HAP-1 (cell line): ENCODE data around the gene PCBP3.

Experiments used
- DNase-seq, 2 experiments: peaks; one replicate each; pipeline ENCODE4 v3.0.0-alpha.2; 2016 to 2020; ENCODE audit warnings: low spot score in 2 of 2
- H3K27me3 ChIP-seq: fragments of 250-450 bp; sonication (Bioruptor Pico); 2 replicates; pipeline ENCODE4 v1.5.1; 2020; ENCODE audit warnings: low read depth, mild to moderate bottlenecking, moderate library complexity
- H3K36me3 ChIP-seq: fragments of 250-450 bp; sonication (Bioruptor Pico); replicated peaks from 2 replicates; pipeline ENCODE4 v1.5.1; 2020; ENCODE audit warnings: mild to moderate bottlenecking
- H3K4me1 ChIP-seq: fragments of 250-450 bp; sonication (Bioruptor Pico); 2 replicates; pipeline ENCODE4 v1.5.1; 2020; ENCODE audit warnings: mild to moderate bottlenecking
- H3K4me3 ChIP-seq: fragments of 250-450 bp; sonication (Bioruptor Pico); 2 replicates; pipeline ENCODE4 v1.5.1; 2020; ENCODE audit warnings: mild to moderate bottlenecking, moderate library complexity
- H3K9me3 ChIP-seq: fragments of 250-450 bp; sonication (Bioruptor Pico); 2 replicates; pipeline ENCODE4 v1.5.1; 2020; ENCODE audit warnings: mild to moderate bottlenecking, moderate library complexity
- in situ Hi-C: fragments of 300-500 bp; cut with MboI; formaldehyde crosslinking; loops from 3 replicates; pipeline ENCODE4 v1.14.3; 2020; ENCODE audit warnings: low sequenced_read_pairs, inconsistent platforms, mixed read lengths

The PCBP3 gene

GRCh38 chr21:45821998-45822397 lies 178.5 kb downstream of the PCBP3 start:
- H3K27me3 ChIP-seq: no peaks in the 10 kb centered on the region
- H3K4me3 ChIP-seq: no peak overlapping the region
- no peaks in the 10 kb centered on the region for H3K36me3 ChIP-seq
- in situ Hi-C loops: loop anchor here (25.0 kb wide), 1 partner anchor 535 kb away; the partner anchor contains the start of gene POFUT2
- no peak for DNase-seq
- no peaks in the 10 kb centered on the region for H3K9me3 ChIP-seq
- 0 out of 2 replicates have a peak, but pooled peaks cover 2% of the 10 kb centered on the region for H3K4me1 ChIP-seq

GRCh38 chr21:45822429-45823099 lies 179.0 kb downstream of the PCBP3 start:
- H3K9me3 ChIP-seq: no peaks in the 10 kb centered on the region
- DNase-seq: peak in 1 of 2 experiments; percentile 41
- H3K36me3 ChIP-seq: no peaks in the 10 kb centered on the region
- H3K4me1 ChIP-seq: 0 out of 2 replicates have a peak, but pooled peaks cover 2% of the 10 kb centered on the region
- no peaks in the 10 kb centered on the region for H3K27me3 ChIP-seq
- no peak overlapping the region for H3K4me3 ChIP-seq
- in situ Hi-C loops: loop anchor here (25.0 kb wide), 1 partner anchor 535 kb away; the partner anchor contains the start of gene POFUT2

- Histone ChIP-seq H3K4me1 (0 out of 2 replicates have a peak, but pooled peaks cover 2% of the 10 kb centered on the region), H3K4me3 (no peak overlapping the region), H3K36me3 (no peaks in the 10 kb centered on the region), H3K27me3 (no peaks in the 10 kb centered on the region), H3K9me3 (no peaks in the 10 kb centered on the region)
- no peak for DNase-seq
- in situ Hi-C loops: loop anchor here (25.0 kb wide), 1 partner anchor 536 kb away; the partner anchor contains the start of gene POFUT2
These were observed 179.7 kb downstream of the PCBP3 start for GRCh38 chr21:45823100-45823681.

GRCh38 chr21:45824546-45825215 lies 181.2 kb downstream of the PCBP3 start:
- Histone ChIP-seq H3K36me3 (no peaks in the 10 kb centered on the region), H3K27me3 (no peaks in the 10 kb centered on the region), H3K4me1 (0 out of 2 replicates have a peak, but pooled peaks cover 2% of the 10 kb centered on the region), H3K4me3 (no peak overlapping the region), H3K9me3 (no peaks in the 10 kb centered on the region)
- in situ Hi-C loops: loop anchor here (25.0 kb wide), 1 partner anchor 537 kb away; the partner anchor contains the start of gene POFUT2
- DNase-seq: peak in 1 of 2 experiments; percentile 4

GRCh38 chr21:45825219-45825618 lies 181.7 kb downstream of the PCBP3 start:
- in situ Hi-C loops: no loop called here

DNA sequence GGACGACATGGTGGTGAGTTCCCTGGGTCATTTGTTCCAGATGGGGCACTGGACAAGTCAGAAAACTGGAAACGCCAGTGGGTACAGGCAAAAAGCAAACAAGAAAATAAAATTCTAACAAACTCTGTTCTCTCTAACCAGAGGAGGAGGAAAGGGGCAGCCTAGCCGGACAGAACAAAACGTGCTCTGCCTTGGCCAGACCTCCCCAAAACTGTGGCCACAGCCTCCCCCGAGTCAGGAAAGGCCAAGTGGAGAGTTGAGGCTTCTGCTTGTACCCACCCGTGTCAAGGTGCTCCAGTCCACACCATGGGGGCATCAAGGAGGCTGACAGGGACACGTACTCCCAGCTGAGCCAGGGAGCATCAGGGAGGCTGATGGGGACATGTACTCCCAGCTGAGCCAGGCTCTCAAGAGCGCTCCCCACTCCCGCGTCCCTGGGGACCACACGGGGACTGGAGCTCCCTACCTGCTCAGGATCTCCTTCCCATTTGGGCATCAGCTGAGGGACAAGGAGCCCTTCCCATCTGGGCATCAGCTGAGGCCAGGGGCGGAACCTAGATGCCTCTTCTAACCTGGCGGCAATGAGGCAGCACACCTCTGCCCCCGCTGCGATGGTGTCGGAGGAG lies 183.3 kb downstream of the PCBP3 start:
- Histone ChIP-seq H3K4me3 (no peak overlapping the region), H3K9me3 (no peaks in the 10 kb centered on the region), H3K4me1 (peaks cover 3% of the 10 kb centered on the region; the same call in 1 of the 2 replicates), H3K27me3 (no peaks in the 10 kb centered on the region), H3K36me3 (no peaks in the 10 kb centered on the region)
- in situ Hi-C loops: no loop called here
- DNase-seq: no peak

More at GRCh38 chr21:45825219-45825618, 181.7 kb downstream of the PCBP3 start:
- DNase-seq: peak in 1 of 2 experiments; percentile 5
- Histone ChIP-seq H3K4me3 (no peak overlapping the region), H3K36me3 (no peaks in the 10 kb centered on the region), H3K4me1 (0 out of 2 replicates have a peak, but pooled peaks cover 2% of the 10 kb centered on the region), H3K27me3 (no peaks in the 10 kb centered on the region), H3K9me3 (no peaks in the 10 kb centered on the region)

DNA sequence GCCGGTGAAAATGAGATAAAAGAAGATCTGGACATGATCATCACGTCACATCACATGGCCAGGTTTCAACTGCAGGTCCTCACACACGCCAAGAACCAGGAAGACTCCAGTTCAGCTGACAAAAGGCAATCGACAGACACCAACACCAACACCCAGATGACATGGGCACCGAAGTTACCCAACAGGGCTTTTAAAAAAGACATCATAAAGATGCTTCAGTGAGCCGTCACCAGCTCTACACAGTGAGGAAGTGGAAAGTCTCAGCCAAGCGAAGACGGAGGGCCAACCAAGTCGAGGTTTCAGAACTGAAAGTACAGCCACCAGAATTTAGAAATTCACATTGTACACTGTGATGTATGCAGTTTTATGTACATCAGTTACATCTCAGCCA lies 183.8 kb downstream of the PCBP3 start:
- Histone ChIP-seq H3K27me3 (no peaks in the 10 kb centered on the region), H3K9me3 (no peaks in the 10 kb centered on the region), H3K4me1 (peaks cover 3% of the 10 kb centered on the region; the same call in 1 of the 2 replicates), H3K4me3 (no peak overlapping the region), H3K36me3 (no peaks in the 10 kb centered on the region)
- in situ Hi-C loops: no loop called here
- DNase-seq: no peak

- in situ Hi-C loops: no loop called here
- DNase-seq: no peak
- H3K27me3 ChIP-seq: no peaks in the 10 kb centered on the region
These were observed 184.5 kb downstream of the PCBP3 start for GRCh38 chr21:45827881-45828579.

GRCh38 chr21:45828580-45829570 lies 185.3 kb downstream of the PCBP3 start:
- Histone ChIP-seq H3K9me3 (no peaks in the 10 kb centered on the region), H3K4me3 (no peak overlapping the region), H3K36me3 (no peaks in the 10 kb centered on the region), H3K27me3 (no peaks in the 10 kb centered on the region), H3K4me1 (peaks cover 3% of the 10 kb centered on the region; the same call in 1 of the 2 replicates)
- no peak for DNase-seq
- in situ Hi-C loops: no loop called here

More at GRCh38 chr21:45827881-45828579, 184.5 kb downstream of the PCBP3 start:
- no peak overlapping the region for H3K4me3 ChIP-seq
- no peaks in the 10 kb centered on the region for H3K36me3 ChIP-seq
- no peaks in the 10 kb centered on the region for H3K9me3 ChIP-seq
- peaks cover 3% of the 10 kb centered on the region; the same call in 1 of the 2 replicates for H3K4me1 ChIP-seq

GRCh38 chr21:45829668-45830067 lies 186.1 kb downstream of the PCBP3 start:
- no peaks in the 10 kb centered on the region for H3K27me3 ChIP-seq
- no peaks in the 10 kb centered on the region for H3K36me3 ChIP-seq
- in situ Hi-C loops: no loop called here
- peaks cover 3% of the 10 kb centered on the region; the same call in 1 of the 2 replicates for H3K4me1 ChIP-seq
- H3K9me3 ChIP-seq: no peaks in the 10 kb centered on the region
- H3K4me3 ChIP-seq: no peak overlapping the region
- no peak for DNase-seq

GRCh38 chr21:45830221-45830640 lies 186.7 kb downstream of the PCBP3 start:
- Histone ChIP-seq H3K9me3 (no peaks in the 10 kb centered on the region), H3K27me3 (no peaks in the 10 kb centered on the region), H3K36me3 (no peaks in the 10 kb centered on the region), H3K4me1 (peaks cover 3% of the 10 kb centered on the region; the same call in 1 of the 2 replicates), H3K4me3 (no peak overlapping the region)
- no peak for DNase-seq
- in situ Hi-C loops: no loop called here
